HUES48 (cell line): Measurements from ENCODE around the gene SLC2A4RG.
A peak's percentile ranks its signal among the peaks of the same experiment; 100 is the strongest.

ENCODE experiments used
- H3K27ac ChIP-seq: one replicate; pipeline ENCODE4 v1.7.0; 2013; ENCODE audit warnings: low read depth, low read length, inconsistent platforms
- H3K27me3 ChIP-seq: 2 replicates; pipeline ENCODE4 v1.6.1; 2013; ENCODE audit warnings: mild to moderate bottlenecking, low read length; ENCODE audit not compliant: control insufficient read depth, insufficient read depth
- H3K36me3 ChIP-seq: 2 replicates; pipeline ENCODE4 v1.6.1; 2013; ENCODE audit warnings: low read length; ENCODE audit not compliant: control insufficient read depth, insufficient read depth
- H3K4me1 ChIP-seq: 2 replicates; pipeline ENCODE4 v1.6.1; 2013; ENCODE audit warnings: mild to moderate bottlenecking, low read length; ENCODE audit not compliant: control insufficient read depth, insufficient read depth
- H3K4me3 ChIP-seq: 2 replicates; pipeline ENCODE4 v1.5.1; 2013; ENCODE audit warnings: mild to moderate bottlenecking, low read depth, low read length
- H3K9ac ChIP-seq: 2 replicates; pipeline ENCODE4 v1.6.1; 2013; ENCODE audit warnings: mild to moderate bottlenecking, low read depth, low read length, moderate library complexity
- H3K9me3 ChIP-seq: 2 replicates; pipeline ENCODE4 v1.6.1; 2013; ENCODE audit warnings: low read length; ENCODE audit not compliant: control insufficient read depth, insufficient read depth

The SLC2A4RG gene

DNA sequence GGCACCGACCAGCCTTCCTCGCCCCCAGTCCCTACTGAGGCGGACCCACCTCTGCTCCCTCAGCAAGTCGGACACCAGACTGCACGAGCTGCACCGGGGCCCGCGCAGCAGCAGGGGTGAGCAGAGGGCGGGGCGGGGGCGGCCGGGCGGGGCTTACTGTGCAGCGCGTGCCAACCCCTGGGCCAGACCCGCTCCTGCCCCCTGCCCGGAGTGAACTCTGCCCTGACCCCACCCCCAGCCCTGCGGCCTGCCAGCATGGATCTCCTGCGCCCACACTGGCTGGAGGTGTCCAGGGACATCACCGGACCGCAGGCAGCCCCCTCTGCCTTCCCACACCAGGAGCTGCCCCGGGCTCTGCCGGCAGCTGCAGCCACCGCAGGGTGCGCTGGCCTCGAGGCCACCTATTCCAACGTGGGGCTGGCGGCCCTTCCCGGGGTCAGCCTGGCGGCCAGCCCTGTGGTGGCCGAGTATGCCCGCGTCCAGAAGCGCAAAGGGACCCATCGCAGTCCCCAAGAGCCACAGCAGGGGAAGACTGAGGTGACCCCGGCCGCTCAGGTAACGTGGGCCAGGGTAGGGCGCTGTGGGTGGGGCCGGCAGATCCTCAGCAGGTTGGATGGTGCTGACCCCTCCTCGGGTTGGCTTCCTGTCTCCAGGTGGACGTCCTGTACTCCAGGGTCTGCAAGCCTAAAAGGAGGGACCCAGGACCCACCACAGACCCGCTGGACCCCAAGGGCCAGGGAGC is 1.5 kb upstream of the SLC2A4RG start:
- Histone ChIP-seq H3K27ac (peak overlapping the region; percentile 73), H3K27me3 (no peaks in the 10 kb centered on the region), H3K4me3 (peak overlapping the region; percentile 50), H3K9me3 (no peaks in the 10 kb centered on the region), H3K9ac (no peak overlapping the region), H3K36me3 (peaks cover 43% of the 10 kb centered on the region), H3K4me1 (peaks cover 13% of the 10 kb centered on the region; the same call in 1 of the 2 replicates)

DNA sequence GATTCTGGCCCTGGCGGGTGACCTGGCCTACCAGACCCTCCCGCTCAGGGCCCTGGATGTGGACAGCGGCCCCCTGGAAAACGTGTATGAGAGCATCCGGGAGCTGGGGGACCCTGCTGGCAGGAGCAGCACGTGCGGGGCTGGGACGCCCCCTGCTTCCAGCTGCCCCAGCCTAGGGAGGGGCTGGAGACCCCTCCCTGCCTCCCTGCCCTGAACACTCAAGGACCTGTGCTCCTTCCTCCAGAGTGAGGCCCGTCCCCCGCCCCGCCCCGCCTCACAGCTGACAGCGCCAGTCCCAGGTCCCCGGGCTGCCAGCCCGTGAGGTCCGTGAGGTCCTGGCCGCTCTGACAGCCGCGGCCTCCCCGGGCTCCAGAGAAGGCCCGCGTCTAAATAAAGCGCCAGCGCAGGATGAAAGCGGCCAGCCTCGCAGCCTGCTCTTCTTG is 868 bp upstream of the SLC2A4RG start:
- H3K27ac ChIP-seq = peak overlapping the region; percentile 73
- H3K9me3 ChIP-seq = no peaks in the 10 kb centered on the region
- peak overlapping the region; percentile 58 for H3K4me3 ChIP-seq
- peaks cover 43% of the 10 kb centered on the region for H3K36me3 ChIP-seq
- no peaks in the 10 kb centered on the region for H3K27me3 ChIP-seq
- H3K9ac ChIP-seq = no peak overlapping the region
- H3K4me1 ChIP-seq = peaks cover 13% of the 10 kb centered on the region; the same call in 1 of the 2 replicates

DNA sequence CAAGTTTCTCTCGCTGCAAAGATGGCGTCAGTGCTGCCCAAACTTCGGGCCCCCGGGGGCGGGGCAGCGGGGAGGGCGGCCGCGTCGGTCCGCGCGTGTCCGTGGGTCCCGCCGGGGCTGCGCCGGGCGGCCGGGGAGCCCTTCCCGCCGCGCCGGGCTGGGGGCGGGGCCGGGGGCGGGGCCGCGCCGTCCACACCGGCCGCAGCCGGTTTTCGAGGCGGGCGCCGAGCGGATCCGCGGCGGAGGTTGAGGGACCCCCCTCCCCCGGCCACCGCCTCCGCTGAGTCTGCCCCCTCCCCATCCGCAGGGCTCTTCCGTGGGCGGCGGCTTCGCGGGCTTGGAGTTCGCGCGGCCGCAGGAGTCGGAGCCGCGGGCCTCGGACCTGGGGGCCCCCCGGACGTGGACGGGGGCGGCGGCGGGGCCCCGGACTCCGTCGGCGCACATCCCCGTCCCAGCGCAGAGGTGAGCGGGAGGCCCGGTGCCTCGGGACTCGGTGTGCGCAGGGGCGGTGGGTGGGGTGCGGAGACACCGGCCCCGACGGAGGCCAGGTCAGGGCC is 572 bp downstream of the SLC2A4RG start:
- H3K27ac ChIP-seq = peak overlapping the region; percentile 85
- H3K9ac ChIP-seq = peak overlapping the region; percentile 51; the same call in 1 of the 2 replicates
- no peaks in the 10 kb centered on the region for H3K9me3 ChIP-seq
- peaks cover 34% of the 10 kb centered on the region for H3K36me3 ChIP-seq
- peak overlapping the region; percentile 80 for H3K4me3 ChIP-seq
- H3K27me3 ChIP-seq = no peaks in the 10 kb centered on the region
- peaks cover 13% of the 10 kb centered on the region; the same call in 1 of the 2 replicates for H3K4me1 ChIP-seq

DNA sequence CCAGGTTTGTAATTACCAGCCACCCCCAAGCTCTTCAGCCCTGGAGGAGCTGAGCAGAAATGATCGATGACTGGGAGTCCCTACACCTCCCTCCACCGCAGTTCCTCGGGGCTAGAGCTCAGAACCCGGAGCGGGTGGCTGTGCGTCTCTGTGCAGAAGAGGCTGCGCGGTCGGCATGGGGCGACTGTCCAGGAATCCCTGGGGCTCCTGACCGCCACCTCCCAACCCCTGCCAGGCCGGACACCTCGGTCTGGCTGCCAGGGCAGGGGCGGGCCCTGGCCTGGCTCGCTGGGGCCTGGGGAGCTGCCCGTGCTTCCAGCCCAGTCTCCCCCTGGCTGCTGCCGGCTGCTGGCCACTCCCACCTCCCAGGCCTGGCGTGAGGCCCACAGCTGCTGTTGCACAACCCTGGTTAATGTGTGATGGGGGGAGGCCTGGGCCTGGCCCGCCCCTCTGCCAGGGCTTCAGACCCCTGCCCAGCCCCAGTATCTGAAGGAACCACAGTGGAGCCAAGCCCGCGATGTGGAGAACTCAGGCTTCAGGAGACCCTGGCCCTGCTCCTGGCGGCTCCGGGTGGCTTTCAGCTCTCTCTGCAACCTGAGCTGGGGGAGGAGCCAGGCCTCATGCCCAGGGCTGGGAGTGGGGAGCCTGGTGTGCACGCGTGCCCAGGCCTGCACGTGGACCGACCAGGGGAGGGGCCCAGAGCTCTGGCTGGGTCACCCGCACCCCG is 1.2 kb downstream of the SLC2A4RG start:
- Histone ChIP-seq H3K27me3 (no peaks in the 10 kb centered on the region), H3K27ac (peak overlapping the region; percentile 85), H3K4me3 (peak overlapping the region; percentile 80), H3K4me1 (peaks cover 13% of the 10 kb centered on the region; the same call in 1 of the 2 replicates), H3K36me3 (peaks cover 28% of the 10 kb centered on the region), H3K9me3 (no peaks in the 10 kb centered on the region), H3K9ac (peak overlapping the region; percentile 51; the same call in 1 of the 2 replicates)

DNA sequence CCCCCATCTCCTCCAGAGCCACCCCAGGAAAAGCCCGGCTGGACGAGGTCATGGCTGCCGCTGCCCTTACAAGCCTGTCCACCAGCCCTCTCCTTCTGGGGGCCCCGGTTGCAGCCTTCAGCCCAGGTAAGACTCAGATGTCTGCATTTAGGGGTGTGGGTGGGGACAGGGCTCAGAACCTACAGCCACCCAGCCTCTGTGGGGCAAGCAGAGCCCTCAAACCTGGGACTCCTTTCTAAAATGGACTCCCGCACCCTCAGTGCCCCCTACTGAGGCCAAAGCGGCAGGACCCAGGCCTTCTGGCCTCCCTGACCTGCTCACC is 1.7 kb downstream of the SLC2A4RG start:
- peak overlapping the region; percentile 85 for H3K27ac ChIP-seq
- no peaks in the 10 kb centered on the region for H3K9me3 ChIP-seq
- no peak overlapping the region for H3K9ac ChIP-seq
- peaks cover 23% of the 10 kb centered on the region for H3K36me3 ChIP-seq
- no peaks in the 10 kb centered on the region for H3K27me3 ChIP-seq
- H3K4me1 ChIP-seq = peaks cover 13% of the 10 kb centered on the region; the same call in 1 of the 2 replicates
- H3K4me3 ChIP-seq = peak overlapping the region; percentile 80

DNA sequence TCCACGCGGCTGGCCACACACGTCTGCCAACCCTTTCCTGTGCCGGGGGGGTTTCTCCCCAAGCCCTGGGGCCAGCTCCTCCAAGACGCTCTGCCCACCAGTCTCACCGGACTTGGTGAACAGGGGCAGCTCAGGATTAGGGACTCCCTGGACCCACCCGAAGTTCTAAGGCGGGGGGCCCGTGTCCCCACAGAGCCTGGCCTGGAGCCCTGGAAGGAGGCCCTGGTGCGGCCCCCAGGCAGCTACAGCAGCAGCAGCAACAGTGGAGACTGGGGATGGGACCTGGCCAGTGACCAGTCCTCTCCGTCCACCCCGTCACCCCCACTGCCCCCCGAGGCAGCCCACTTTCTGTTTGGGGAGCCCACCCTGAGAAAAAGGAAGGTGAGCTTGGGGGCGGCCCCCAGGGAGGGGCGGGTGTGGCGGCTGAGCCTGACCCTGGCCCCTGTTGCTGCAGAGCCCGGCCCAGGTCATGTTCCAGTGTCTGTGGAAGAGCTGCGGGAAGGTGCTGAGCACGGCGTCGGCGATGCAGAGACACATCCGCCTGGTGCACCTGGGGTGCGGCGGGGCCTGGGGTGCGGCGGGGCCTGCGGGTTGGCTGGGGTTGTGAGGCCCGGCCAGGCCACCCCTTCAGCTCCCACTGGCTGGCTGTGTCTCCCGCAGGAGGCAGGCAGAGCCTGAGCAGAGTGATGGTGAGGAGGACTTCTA is 2.3 kb downstream of the SLC2A4RG start:
- Histone ChIP-seq H3K36me3 (peaks cover 23% of the 10 kb centered on the region), H3K9ac (no peak overlapping the region), H3K4me1 (peaks cover 13% of the 10 kb centered on the region; the same call in 1 of the 2 replicates), H3K27me3 (no peaks in the 10 kb centered on the region), H3K27ac (peak overlapping the region; percentile 85), H3K9me3 (no peaks in the 10 kb centered on the region), H3K4me3 (peak overlapping the region; percentile 80; the same call in 1 of the 2 replicates)

DNA sequence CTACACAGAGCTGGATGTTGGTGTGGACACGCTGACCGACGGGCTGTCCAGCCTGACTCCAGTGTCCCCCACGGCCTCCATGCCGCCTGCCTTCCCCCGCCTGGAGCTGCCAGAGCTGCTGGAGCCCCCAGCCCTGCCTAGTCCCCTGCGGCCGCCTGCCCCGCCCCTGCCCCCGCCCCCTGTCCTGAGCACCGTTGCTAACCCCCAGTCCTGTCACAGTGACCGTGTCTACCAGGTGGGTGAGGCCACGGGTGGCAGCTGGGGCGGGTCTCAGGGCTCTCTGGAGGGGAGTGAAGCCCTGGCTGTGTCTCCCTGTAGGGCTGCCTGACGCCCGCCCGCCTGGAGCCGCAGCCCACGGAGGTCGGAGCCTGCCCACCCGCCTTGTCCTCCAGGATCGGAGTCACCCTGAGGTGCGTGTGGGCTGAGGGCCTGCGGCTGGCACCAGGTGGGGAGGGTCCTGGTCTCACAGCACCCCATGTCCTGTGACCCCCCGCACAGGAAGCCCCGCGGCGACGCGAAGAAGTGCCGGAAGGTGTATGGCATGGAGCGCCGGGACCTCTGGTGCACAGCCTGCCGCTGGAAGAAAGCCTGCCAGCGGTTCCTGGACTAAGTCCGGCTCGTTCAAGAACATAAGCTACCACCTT is 2.9 kb downstream of the SLC2A4RG start:
- H3K4me3 ChIP-seq = no peak overlapping the region
- no peak overlapping the region for H3K9ac ChIP-seq
- no peaks in the 10 kb centered on the region for H3K27me3 ChIP-seq
- H3K4me1 ChIP-seq = peaks cover 13% of the 10 kb centered on the region; the same call in 1 of the 2 replicates
- H3K36me3 ChIP-seq = peaks cover 23% of the 10 kb centered on the region
- no peaks in the 10 kb centered on the region for H3K9me3 ChIP-seq
- no peak overlapping the region for H3K27ac ChIP-seq

DNA sequence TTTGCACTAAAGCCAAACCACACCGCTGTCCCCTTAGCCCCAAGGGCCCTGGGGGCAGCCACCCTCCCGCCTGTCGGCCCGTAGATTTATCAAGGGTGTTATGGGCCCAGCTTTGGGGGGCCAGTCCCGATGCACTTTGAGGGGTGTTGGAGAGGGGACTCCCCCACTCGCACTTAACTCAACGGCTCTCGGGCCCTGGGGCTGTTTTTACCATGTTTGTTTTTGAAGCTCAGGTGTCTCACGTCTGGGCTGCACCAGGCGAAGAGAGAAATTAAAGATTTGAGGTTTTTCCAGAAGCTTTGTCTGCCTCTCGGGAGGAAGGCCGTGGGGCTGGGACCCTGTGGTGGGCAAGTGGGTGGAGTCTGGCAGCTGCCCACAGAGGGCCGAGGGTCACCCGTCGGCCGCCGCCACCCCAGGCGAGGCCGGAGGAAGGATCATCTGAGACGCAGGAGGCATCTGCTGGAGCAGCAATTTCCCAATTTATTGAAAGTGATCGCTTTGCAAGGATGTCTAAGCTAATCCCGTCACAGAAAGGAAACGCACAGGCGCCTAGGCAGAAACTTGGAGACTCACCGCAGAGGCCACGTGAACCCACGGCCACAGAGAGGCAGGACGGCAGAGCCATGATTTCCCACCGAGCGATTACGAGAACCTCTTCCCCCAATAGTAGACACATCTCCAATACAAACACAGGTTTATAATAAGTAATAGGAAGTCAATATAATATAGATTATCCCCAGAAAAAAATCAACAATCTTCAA is 3.8 kb downstream of the SLC2A4RG start:
- Histone ChIP-seq H3K27me3 (no peaks in the 10 kb centered on the region), H3K9ac (no peak overlapping the region), H3K36me3 (peaks cover 23% of the 10 kb centered on the region), H3K27ac (no peak overlapping the region), H3K4me1 (peaks cover 10% of the 10 kb centered on the region; the same call in 1 of the 2 replicates), H3K9me3 (no peaks in the 10 kb centered on the region), H3K4me3 (no peak overlapping the region)

DNA sequence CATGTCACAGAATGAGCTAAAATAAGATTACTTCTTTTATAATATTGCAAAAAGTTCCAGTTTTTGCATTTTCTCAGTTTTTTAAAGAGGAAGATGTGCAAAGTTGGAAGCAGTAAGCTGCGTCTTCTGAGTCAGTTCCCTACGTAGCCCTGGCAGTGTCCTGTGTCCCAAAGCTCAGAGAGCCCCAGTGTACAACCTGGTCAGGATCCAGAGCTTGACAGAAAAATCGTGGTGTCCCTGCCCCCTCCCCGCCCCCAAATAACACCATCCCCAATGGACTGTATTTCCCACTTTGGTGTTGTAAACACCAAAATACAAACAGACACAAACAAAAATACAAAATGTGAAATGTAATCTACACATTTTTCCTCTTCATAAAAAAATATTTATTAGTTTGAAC is 4.6 kb downstream of the SLC2A4RG start:
- peaks cover 23% of the 10 kb centered on the region for H3K36me3 ChIP-seq
- H3K4me1 ChIP-seq = peaks cover 7% of the 10 kb centered on the region; the same call in 1 of the 2 replicates
- H3K27ac ChIP-seq = no peak overlapping the region
- no peak overlapping the region for H3K4me3 ChIP-seq
- no peaks in the 10 kb centered on the region for H3K9me3 ChIP-seq
- no peak overlapping the region for H3K9ac ChIP-seq
- no peaks in the 10 kb centered on the region for H3K27me3 ChIP-seq
